ENCODE results near the gene PAH. TPM values are rescaled to one million over a fixed set of nuclear protein-coding genes. Genes with fewer than 3 reads are reported as not detected.

Gene PAH
- total RNA-seq, 1 experiment from 2014 or later = 0.19 TPM

- Histone ChIP-seq H3K9me2 (replicated peaks; ENCODE audit: insufficient read depth, low read length) (no peaks in the 10 kb centered on the region), H3K4me1 (ENCODE audit: low read length) (no peaks in the 10 kb centered on the region), H4K20me1 (ENCODE audit: insufficient read depth, low read depth, low read length) (no peaks in the 10 kb centered on the region), H3K27me3 (ENCODE audit: low read length) (no peaks in the 10 kb centered on the region), H3K36me3 (ENCODE audit: insufficient read depth, low read length) (no peaks in the 10 kb centered on the region), H3K79me2 (ENCODE audit: low read length) (no peaks in the 10 kb centered on the region), H2AFZ (ENCODE audit: low read length) (no peak overlapping the region), H3K9ac (ENCODE audit: low read length) (no peak overlapping the region), H3K4me2 (ENCODE audit: low read depth, low read length, poor library complexity, severe bottlenecking) (no peak overlapping the region), H3K27ac (ENCODE audit: low read length) (no peak overlapping the region), H3K9me3 (ENCODE audit: low read length) (no peaks in the 10 kb centered on the region), H3K4me3 (ENCODE audit: low read length) (no peak overlapping the region)
- no peak for DNase-seq
Observed at GRCh38 chr12:102814691-102815367, 102.2 kb downstream of the PAH start.

GRCh38 chr12:102812344-102812743, 104.7 kb downstream of the PAH start:
- H3K27ac ChIP-seq (ENCODE audit: low read length) = no peak overlapping the region
- H3K36me3 ChIP-seq (ENCODE audit: insufficient read depth, low read length) = no peaks in the 10 kb centered on the region
- H3K4me1 ChIP-seq (ENCODE audit: low read length) = no peaks in the 10 kb centered on the region
- no peaks in the 10 kb centered on the region for H4K20me1 ChIP-seq (ENCODE audit: insufficient read depth, low read depth, low read length)
- no peaks in the 10 kb centered on the region for H3K9me3 ChIP-seq (ENCODE audit: low read length)
- no peak for DNase-seq
- H2AFZ ChIP-seq (ENCODE audit: low read length) = no peak overlapping the region
- H3K4me2 ChIP-seq (ENCODE audit: low read depth, low read length, poor library complexity, severe bottlenecking) = no peak overlapping the region
- no peaks in the 10 kb centered on the region for H3K27me3 ChIP-seq (ENCODE audit: low read length)
- H3K79me2 ChIP-seq (ENCODE audit: low read length) = no peaks in the 10 kb centered on the region
- H3K9me2 ChIP-seq (replicated peaks; ENCODE audit: insufficient read depth, low read length) = no peaks in the 10 kb centered on the region
- no peak overlapping the region for H3K9ac ChIP-seq (ENCODE audit: low read length)
- no peak overlapping the region for H3K4me3 ChIP-seq (ENCODE audit: low read length)

GRCh38 chr12:102811110-102811737, 105.8 kb downstream of the PAH start:
- no peak overlapping the region for H3K9ac ChIP-seq (ENCODE audit: low read length)
- no peaks in the 10 kb centered on the region for H3K27me3 ChIP-seq (ENCODE audit: low read length)
- no peak overlapping the region for H3K4me2 ChIP-seq (ENCODE audit: low read depth, low read length, poor library complexity, severe bottlenecking)
- no peaks in the 10 kb centered on the region for H3K9me3 ChIP-seq (ENCODE audit: low read length)
- no peaks in the 10 kb centered on the region for H3K79me2 ChIP-seq (ENCODE audit: low read length)
- no peaks in the 10 kb centered on the region for H3K9me2 ChIP-seq (replicated peaks; ENCODE audit: insufficient read depth, low read length)
- no peak overlapping the region for H3K27ac ChIP-seq (ENCODE audit: low read length)
- H3K4me1 ChIP-seq (ENCODE audit: low read length) = no peaks in the 10 kb centered on the region
- no peak overlapping the region for H2AFZ ChIP-seq (ENCODE audit: low read length)
- H4K20me1 ChIP-seq (ENCODE audit: insufficient read depth, low read depth, low read length) = no peaks in the 10 kb centered on the region
- no peak overlapping the region for H3K4me3 ChIP-seq (ENCODE audit: low read length)
- H3K36me3 ChIP-seq (ENCODE audit: insufficient read depth, low read length) = no peaks in the 10 kb centered on the region
- peak; percentile 77 for DNase-seq

GRCh38 chr12:102808412-102808811, 108.6 kb downstream of the PAH start:
- no peak for DNase-seq
- Histone ChIP-seq H3K4me2 (ENCODE audit: low read depth, low read length, poor library complexity, severe bottlenecking) (no peak overlapping the region), H3K4me1 (ENCODE audit: low read length) (no peaks in the 10 kb centered on the region), H3K27me3 (ENCODE audit: low read length) (no peaks in the 10 kb centered on the region), H3K4me3 (ENCODE audit: low read length) (no peak overlapping the region), H3K27ac (ENCODE audit: low read length) (no peak overlapping the region), H3K36me3 (ENCODE audit: insufficient read depth, low read length) (no peaks in the 10 kb centered on the region), H3K9me3 (ENCODE audit: low read length) (no peaks in the 10 kb centered on the region), H4K20me1 (ENCODE audit: insufficient read depth, low read depth, low read length) (no peaks in the 10 kb centered on the region), H3K9ac (ENCODE audit: low read length) (no peak overlapping the region), H3K9me2 (replicated peaks; ENCODE audit: insufficient read depth, low read length) (no peaks in the 10 kb centered on the region), H3K79me2 (ENCODE audit: low read length) (no peaks in the 10 kb centered on the region), H2AFZ (ENCODE audit: low read length) (no peak overlapping the region)

GRCh38 chr12:102806592-102806991, 110.5 kb downstream of the PAH start:
- H3K9me2 ChIP-seq (replicated peaks; ENCODE audit: insufficient read depth, low read length) = no peaks in the 10 kb centered on the region

GRCh38 chr12:102806110-102806509, 110.9 kb downstream of the PAH start:
- Histone ChIP-seq H2AFZ (ENCODE audit: low read length) (no peak overlapping the region), H3K4me3 (ENCODE audit: low read length) (no peak overlapping the region), H3K9me3 (ENCODE audit: low read length) (no peaks in the 10 kb centered on the region), H3K36me3 (ENCODE audit: insufficient read depth, low read length) (no peaks in the 10 kb centered on the region), H3K4me1 (ENCODE audit: low read length) (no peaks in the 10 kb centered on the region), H4K20me1 (ENCODE audit: insufficient read depth, low read depth, low read length) (no peaks in the 10 kb centered on the region), H3K27ac (ENCODE audit: low read length) (no peak overlapping the region), H3K27me3 (ENCODE audit: low read length) (no peaks in the 10 kb centered on the region), H3K9ac (ENCODE audit: low read length) (no peak overlapping the region), H3K4me2 (ENCODE audit: low read depth, low read length, poor library complexity, severe bottlenecking) (no peak overlapping the region), H3K9me2 (replicated peaks; ENCODE audit: insufficient read depth, low read length) (no peaks in the 10 kb centered on the region), H3K79me2 (ENCODE audit: low read length) (no peaks in the 10 kb centered on the region)
- DNase-seq = no peak

More at GRCh38 chr12:102806592-102806991, 110.5 kb downstream of the PAH start:
- H3K4me2 ChIP-seq (ENCODE audit: low read depth, low read length, poor library complexity, severe bottlenecking) = no peak overlapping the region
- no peaks in the 10 kb centered on the region for H3K9me3 ChIP-seq (ENCODE audit: low read length)
- DNase-seq = no peak
- no peak overlapping the region for H2AFZ ChIP-seq (ENCODE audit: low read length)
- no peaks in the 10 kb centered on the region for H3K27me3 ChIP-seq (ENCODE audit: low read length)
- no peaks in the 10 kb centered on the region for H3K36me3 ChIP-seq (ENCODE audit: insufficient read depth, low read length)
- H3K4me3 ChIP-seq (ENCODE audit: low read length) = no peak overlapping the region
- no peaks in the 10 kb centered on the region for H3K4me1 ChIP-seq (ENCODE audit: low read length)
- H3K9ac ChIP-seq (ENCODE audit: low read length) = no peak overlapping the region
- H3K27ac ChIP-seq (ENCODE audit: low read length) = no peak overlapping the region
- H4K20me1 ChIP-seq (ENCODE audit: insufficient read depth, low read depth, low read length) = no peaks in the 10 kb centered on the region
- no peaks in the 10 kb centered on the region for H3K79me2 ChIP-seq (ENCODE audit: low read length)

GRCh38 chr12:102800565-102800964, 116.5 kb downstream of the PAH start:
- Histone ChIP-seq H3K4me2 (ENCODE audit: low read depth, low read length, poor library complexity, severe bottlenecking) (no peak overlapping the region), H3K9me2 (replicated peaks; ENCODE audit: insufficient read depth, low read length) (no peaks in the 10 kb centered on the region), H3K9me3 (ENCODE audit: low read length) (no peaks in the 10 kb centered on the region), H4K20me1 (ENCODE audit: insufficient read depth, low read depth, low read length) (no peaks in the 10 kb centered on the region), H3K36me3 (ENCODE audit: insufficient read depth, low read length) (no peaks in the 10 kb centered on the region), H3K27ac (ENCODE audit: low read length) (no peak overlapping the region), H3K4me1 (ENCODE audit: low read length) (peaks cover 6% of the 10 kb centered on the region; the same call in 1 of the 2 replicates), H3K4me3 (ENCODE audit: low read length) (no peak overlapping the region), H3K9ac (ENCODE audit: low read length) (no peak overlapping the region), H3K27me3 (ENCODE audit: low read length) (no peaks in the 10 kb centered on the region), H3K79me2 (ENCODE audit: low read length) (no peaks in the 10 kb centered on the region), H2AFZ (ENCODE audit: low read length) (no peak overlapping the region)
- DNase-seq = no peak

- Histone ChIP-seq H3K4me3 (ENCODE audit: low read length) (no peak overlapping the region), H3K79me2 (ENCODE audit: low read length) (no peaks in the 10 kb centered on the region), H3K36me3 (ENCODE audit: insufficient read depth, low read length) (no peaks in the 10 kb centered on the region), H3K9me3 (ENCODE audit: low read length) (no peaks in the 10 kb centered on the region), H3K4me1 (ENCODE audit: low read length) (peaks cover 6% of the 10 kb centered on the region; the same call in 1 of the 2 replicates), H3K9ac (ENCODE audit: low read length) (no peak overlapping the region), H3K27ac (ENCODE audit: low read length) (no peak overlapping the region), H2AFZ (ENCODE audit: low read length) (no peak overlapping the region), H3K4me2 (ENCODE audit: low read depth, low read length, poor library complexity, severe bottlenecking) (no peak overlapping the region), H3K27me3 (ENCODE audit: low read length) (no peaks in the 10 kb centered on the region), H3K9me2 (replicated peaks; ENCODE audit: insufficient read depth, low read length) (no peaks in the 10 kb centered on the region), H4K20me1 (ENCODE audit: insufficient read depth, low read depth, low read length) (no peaks in the 10 kb centered on the region)
- DNase-seq = no peak
Observed at GRCh38 chr12:102799229-102799628, 117.8 kb downstream of the PAH start.

Measured in Karpas-422 (cell line).